GM12892 (cell line): Measurements from ENCODE around the gene SDCCAG8.

ENCODE experiments used
- DNase-seq: peaks from one replicate; pipeline ENCODE4 v3.0.0; 2011; ENCODE audit not compliant: insufficient read length
- FAIRE-seq: peaks from 2 replicates; lab custom pipeline; 2011; peaks lifted over from hg19 to GRCh38; lab: Jason Lieb, UNC
- POLR2A ChIP-seq: IDR thresholded peaks from 2 replicates; pipeline ENCODE4 v1.6.1; 2011; ENCODE audit warnings: low read depth, low read length, control low read depth
- POLR2AphosphoS5 ChIP-seq: IDR thresholded peaks from 2 replicates; pipeline ENCODE4 v1.6.1; 2011; ENCODE audit warnings: low read depth, low read length, control low read depth
- TAF1 ChIP-seq: IDR thresholded peaks from 2 replicates; pipeline ENCODE4 v1.6.1; 2011; ENCODE audit warnings: low read depth, mild to moderate bottlenecking, control low read depth, low read length, borderline replicate concordance

The SDCCAG8 gene

DNA sequence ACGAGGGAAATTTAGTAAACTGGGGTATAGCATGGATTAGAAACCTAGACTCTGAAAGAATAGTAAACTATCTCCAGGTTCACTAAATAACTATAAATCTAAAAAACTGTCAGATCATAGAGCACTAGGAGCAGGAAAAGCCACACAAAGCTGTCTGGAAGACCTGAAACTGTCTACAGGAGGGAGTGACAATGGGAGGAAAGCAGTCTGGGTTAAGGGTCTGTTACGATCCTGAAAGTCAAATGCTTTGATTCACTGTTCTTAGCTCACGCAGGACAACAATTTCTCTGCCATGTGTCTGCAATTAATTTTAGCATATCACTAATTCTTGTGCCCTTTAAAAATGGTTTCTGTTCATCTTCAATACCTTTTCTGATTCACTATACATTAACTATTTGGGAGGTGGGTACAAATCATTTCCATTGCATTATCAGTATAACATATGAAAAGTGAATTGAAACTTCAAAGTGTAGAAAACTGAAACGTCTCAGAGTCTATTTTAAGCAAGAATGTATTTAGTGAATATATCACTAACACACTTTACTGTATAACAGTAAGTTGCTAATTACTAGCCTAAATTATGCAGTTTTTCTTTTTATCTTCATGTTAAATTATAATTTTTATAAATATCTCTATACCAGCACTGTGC is 19.1 kb upstream of the SDCCAG8 start:
- no peak for TF ChIP-seq POLR2A
- no peak for TF ChIP-seq POLR2AphosphoS5
- no peak for TF ChIP-seq TAF1

DNA sequence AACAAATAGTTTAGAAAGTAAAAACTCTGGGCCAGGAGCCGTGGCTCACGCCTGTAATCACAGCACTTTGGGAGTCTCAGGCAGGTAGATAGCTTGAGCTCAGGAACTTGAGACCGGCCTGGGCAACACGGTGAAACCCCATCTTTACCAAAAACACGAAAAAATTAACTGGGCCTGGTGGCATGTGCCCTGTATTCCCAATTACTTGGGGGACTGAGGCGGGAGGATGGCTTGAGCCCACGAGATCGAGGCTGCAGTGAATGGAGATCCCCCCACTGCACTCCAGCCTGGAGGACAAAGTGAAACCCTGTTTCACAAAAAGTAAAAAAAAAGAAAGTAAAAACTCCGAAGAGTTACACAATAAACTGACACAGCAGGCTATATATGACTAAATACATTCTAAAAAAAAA is 11.4 kb upstream of the SDCCAG8 start:
- DNase-seq (no peak), FAIRE-seq (no peak)
- TF ChIP-seq POLR2A (no peak), TAF1 (no peak), POLR2AphosphoS5 (no peak)

More for the DNA sequence above, 19.1 kb upstream of the SDCCAG8 start:
- DNase-seq (no peak), FAIRE-seq (no peak)

DNA sequence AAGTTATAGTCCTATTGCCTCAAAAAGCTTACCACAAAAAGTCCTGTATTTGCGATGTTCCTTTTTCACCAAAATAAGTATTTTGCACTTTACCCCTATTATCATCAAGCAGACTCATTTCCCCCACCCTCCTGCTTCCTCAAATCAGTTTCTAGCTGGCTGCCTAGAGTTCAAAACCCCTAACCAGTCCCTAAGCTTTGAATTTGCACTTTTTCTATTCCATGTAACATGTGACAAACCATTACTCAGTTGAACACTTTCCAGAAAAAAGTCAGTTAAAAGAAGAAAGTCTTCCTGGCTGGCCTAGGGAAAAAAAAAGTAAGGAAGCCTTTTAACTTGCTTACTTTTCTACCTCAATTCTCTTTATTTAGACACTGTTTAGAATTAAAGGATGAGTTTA is 8.9 kb upstream of the SDCCAG8 start:
- TF ChIP-seq POLR2A (no peak), POLR2AphosphoS5 (no peak), TAF1 (no peak)
- no peak for FAIRE-seq
- no peak for DNase-seq

GRCh38 chr1:243247901-243248300 is 7.9 kb upstream of the SDCCAG8 start:
- DNase-seq (no peak), FAIRE-seq (no peak)
- TF ChIP-seq TAF1 (no peak), POLR2A (no peak), POLR2AphosphoS5 (no peak)

DNA sequence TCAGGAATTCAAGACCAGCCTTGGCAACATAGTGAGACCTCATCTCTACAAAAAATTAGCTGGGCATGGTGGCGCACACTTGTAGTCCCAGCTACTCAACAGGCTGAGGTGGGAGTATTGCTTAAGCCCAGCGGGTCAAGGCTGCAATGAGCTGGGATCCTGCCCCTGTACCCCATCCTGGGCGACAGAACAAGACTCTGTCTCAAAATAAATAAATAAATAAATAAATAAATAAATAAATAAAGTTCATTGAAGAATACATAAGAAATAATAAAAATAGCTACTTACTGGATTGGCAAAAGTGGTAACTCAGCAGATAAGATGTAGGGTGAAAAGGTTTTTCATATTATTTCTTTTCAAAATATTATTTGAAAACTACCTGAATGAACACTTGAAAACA is 6.6 kb upstream of the SDCCAG8 start:
- DNase-seq (no peak), FAIRE-seq (no peak)
- TF ChIP-seq POLR2AphosphoS5 = no peak
- TF ChIP-seq POLR2A = no peak
- TF ChIP-seq TAF1 = no peak

- no peak for FAIRE-seq
- no peak for DNase-seq
- TF ChIP-seq POLR2AphosphoS5 (no peak), TAF1 (no peak), POLR2A (no peak)
These were observed 5.7 kb upstream of the SDCCAG8 start for GRCh38 chr1:243250102-243250501.

DNA sequence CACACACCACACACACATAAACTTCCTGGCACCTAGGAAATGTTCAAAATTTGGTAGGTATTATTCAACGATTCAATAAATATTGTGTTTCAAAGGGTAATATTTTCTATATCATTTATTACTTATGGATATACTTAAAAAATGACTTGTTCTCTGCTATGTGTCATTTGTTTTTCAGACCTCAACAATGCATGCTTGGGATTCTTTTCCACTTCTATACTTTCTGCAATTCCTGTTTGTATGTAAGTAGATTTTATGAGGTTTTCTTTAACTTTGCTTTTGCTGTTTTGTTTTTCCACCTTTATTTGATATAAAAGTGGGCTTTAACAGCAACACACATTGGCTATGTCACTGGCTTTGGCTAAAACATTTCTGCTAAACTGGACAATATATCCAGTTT is 4.3 kb upstream of the SDCCAG8 start:
- no peak for TF ChIP-seq POLR2AphosphoS5
- no peak for TF ChIP-seq POLR2A
- no peak for TF ChIP-seq TAF1

DNA sequence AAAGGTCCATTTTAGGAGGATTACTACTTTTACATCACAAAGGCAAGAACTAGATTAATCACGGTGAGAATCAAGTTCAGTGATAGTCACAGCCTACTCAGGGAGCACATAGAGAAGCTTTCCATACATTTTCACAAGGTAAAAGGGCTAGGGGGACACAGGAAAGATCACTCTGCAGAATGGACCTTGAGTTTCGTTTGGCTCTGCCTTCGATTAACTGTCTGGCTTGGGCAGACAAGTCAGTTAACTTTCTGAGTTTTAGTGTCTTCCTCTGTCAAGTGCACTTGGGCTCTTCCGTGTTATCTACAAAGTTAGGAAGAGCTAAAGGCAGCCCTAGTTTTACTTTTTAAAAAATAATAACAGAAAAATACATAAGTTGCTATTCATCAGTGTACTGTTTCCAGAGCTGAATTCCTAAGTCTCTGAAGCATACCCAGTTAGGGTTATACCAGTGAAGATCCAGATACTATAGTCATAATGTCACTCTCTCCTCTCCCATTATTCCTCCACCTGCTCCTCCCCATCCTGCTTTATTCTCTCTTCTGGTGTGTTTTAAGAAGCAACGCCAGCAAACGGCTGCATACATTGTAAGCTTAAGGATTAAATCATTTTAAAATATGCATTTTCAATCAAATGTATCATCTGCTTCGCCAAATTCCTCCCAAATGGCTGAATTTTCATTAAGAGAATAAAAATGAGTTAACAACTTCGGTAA is 2.5 kb upstream of the SDCCAG8 start:
- TF ChIP-seq POLR2AphosphoS5 (no peak), POLR2A (no peak), TAF1 (no peak)
- FAIRE-seq (peak; percentile 24), DNase-seq (no peak)

More for the DNA sequence above, 4.3 kb upstream of the SDCCAG8 start:
- no peak for DNase-seq
- no peak for FAIRE-seq

DNA sequence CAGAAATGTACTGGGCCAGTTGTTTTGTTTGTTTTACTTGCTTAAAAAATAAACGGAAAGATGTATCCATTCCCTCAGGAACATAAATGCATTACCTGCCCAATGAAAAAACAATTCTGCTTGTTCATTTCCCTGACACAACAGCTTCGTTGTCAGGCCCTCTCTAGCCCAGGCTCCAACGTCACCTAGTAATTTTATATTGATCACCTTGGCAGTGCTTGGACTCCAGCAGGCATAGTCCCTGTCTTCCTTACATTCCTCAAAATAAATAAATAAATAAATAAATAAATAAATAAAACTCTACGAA is 2.0 kb upstream of the SDCCAG8 start:
- no peak for DNase-seq
- no peak for FAIRE-seq

DNA sequence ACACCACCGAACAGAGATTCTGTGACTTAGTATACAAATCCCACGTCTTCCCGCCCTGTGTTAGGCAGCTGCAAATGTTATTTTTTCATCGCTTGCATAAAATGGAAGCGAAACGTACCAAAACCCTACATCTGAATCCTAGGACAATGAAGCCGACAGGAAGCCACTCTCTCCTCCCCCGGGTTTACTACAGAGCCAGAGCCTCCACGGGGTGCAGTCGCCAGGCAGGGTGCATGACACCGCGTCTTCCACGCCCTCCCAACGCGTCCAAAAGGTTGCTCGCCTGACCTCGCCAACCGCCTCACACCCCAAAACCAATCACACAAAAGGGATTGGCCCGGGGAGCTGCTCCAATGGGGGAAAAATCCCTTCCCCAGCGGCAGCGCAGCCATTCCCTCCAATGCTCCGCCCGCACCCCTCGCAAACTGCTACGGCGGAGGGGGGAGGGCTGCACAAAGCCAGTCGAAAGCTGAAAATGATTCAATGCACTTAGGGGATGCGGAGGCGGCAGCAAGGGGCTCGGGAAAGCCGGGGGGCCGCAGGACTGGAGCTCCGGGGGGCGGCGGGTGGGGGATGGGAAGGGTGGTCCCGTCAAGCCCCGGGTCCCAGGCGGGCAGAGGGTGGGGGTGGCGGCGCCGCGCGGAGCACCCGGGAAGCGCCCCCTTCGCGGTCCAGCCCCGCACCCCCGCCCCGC is 1.5 kb upstream of the SDCCAG8 start:
- DNase-seq = peak; percentile 25
- FAIRE-seq = peak; percentile 17
- TF ChIP-seq POLR2AphosphoS5 (0 out of 2 replicates have a peak, but pooled peaks have one; percentile 32), POLR2A (peak; percentile 53; the same call in 1 of the 2 replicates), TAF1 (0 out of 2 replicates have a peak, but pooled peaks have one; percentile 38)

More for the DNA sequence above, 2.0 kb upstream of the SDCCAG8 start:
- TF ChIP-seq POLR2AphosphoS5 (no peak), TAF1 (no peak), POLR2A (no peak)

DNA sequence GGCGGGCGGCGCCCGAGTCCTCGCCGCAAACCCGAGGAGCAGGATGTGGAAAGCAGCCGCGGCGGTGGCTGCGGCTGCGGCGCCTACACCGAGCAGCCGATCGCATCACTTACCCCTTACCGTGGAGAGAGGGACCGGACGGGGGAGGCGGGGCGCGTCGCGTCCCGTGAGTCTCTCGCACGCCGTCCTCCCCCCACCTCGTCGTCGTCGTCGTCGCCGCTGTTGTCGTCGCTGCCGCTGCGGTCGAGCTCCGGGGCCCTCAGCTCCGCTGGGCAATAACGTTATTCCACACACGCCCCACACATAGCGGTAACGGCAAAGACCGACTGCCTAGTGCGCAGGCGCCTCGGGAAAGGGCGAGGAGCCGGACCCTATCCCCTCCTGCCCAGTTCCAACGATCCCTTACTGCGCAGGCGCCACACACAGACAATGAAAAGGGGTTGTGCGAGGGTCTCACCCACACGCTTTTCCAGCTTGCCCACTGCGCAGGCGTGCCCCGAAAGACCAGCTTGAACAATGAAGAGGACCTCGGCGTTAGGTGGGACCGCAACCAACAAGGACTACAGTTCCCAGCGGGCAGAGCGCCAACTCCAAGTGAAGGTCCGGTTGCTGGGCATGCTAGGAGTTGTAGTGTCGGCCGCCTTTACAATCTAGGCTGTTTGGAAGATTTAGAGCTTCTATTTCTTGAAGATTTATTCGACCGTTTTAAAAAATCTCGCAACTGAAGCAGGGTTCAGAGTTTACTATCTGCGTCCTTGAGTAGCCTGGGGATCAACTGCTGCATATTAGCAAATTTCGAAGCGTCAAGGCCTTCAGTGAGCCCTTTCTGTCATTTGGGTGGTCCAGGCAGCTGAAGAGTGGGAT is 682 bp upstream of the SDCCAG8 start, which contains the start of gene CEP170:
Gene CEP170 (minus strand): TSS at position 355 of the 864 bp plus-strand sequence. CDS start 30,001 bp downstream, outside the sequence.
- peak; percentile 56 for TF ChIP-seq POLR2AphosphoS5
- peak; percentile 71; the same call in 1 of the 2 replicates for TF ChIP-seq POLR2A
- no peak for TF ChIP-seq TAF1
- FAIRE-seq (peak; percentile 98), DNase-seq (peak; percentile 57)
